ENCODE results near the gene GAK.
A peak's percentile ranks its signal among the peaks of the same experiment; 100 is the strongest.

The GAK gene

DNA sequence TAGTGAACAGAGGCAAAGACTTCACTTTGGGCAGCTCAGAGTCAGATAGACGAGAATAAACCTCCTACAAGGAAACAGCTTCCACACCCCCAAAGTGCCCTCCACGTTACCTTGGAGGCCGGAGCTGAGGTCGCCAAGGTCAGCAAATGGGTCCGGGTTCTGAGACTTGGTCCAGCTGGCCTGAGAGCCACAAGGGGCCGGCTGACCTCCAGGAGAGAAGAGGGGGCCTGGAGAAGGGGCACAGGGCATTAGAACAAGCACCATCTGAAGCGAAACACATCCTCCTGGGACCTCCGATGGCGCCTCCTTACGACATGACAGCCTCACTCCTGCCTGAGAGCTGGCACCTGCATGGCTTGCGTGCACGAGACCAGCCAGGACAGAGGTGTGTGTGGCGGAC, 72.6 kb downstream of the GAK start:
- H3K36me3 ChIP-seq (ENCODE audit: low read depth) = peaks cover 48% of the 10 kb centered on the region

DNA sequence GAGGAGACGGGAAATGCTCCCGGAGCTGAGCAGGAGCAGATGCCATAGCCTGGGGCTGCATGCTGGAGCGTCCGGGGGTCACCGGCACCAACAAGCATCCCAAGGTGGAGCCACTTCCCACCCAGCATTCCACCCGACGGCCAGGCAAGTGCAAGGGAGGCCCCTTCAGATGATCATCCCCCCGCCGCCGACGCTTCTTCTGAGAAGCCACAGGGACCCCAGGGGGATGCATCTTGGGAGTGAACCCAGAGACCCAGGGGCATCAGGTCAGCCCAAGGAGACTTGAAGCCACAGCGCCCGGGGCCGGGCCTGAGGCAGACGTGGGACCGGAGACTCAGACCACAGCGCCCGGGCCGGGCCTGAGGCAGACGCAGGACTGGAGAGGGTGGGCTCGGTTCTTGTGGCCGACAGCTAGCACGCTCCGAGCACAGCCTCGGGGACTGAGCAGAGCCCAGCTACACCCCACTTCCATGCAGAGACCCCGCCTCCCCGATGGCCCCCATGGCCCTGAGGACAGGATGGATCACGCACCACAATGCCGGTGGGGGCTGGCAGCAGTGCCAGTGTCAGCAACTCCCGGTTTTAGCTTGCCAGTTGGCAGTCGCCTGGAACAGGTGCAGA, 73.2 kb downstream of the GAK start:
- Histone ChIP-seq H3K4me1 (ENCODE audit: insufficient read depth, poor library complexity, severe bottlenecking) (no peaks in the 10 kb centered on the region), H3K36me3 (ENCODE audit: low read depth) (peaks cover 46% of the 10 kb centered on the region), H3K4me3 (ENCODE audit: severe bottlenecking) (no peak overlapping the region), H3K9me3 (ENCODE audit: severe bottlenecking) (no peaks in the 10 kb centered on the region), H3K27me3 (ENCODE audit: insufficient read depth, poor library complexity, severe bottlenecking) (no peaks in the 10 kb centered on the region), H3K27ac (ENCODE audit: poor library complexity, severe bottlenecking) (no peak overlapping the region)
- ATAC-seq (ENCODE audit: low read depth) (no peak), DNase-seq (ENCODE audit: low spot score) (peak; percentile 52)
- TF ChIP-seq, protein P1, sequence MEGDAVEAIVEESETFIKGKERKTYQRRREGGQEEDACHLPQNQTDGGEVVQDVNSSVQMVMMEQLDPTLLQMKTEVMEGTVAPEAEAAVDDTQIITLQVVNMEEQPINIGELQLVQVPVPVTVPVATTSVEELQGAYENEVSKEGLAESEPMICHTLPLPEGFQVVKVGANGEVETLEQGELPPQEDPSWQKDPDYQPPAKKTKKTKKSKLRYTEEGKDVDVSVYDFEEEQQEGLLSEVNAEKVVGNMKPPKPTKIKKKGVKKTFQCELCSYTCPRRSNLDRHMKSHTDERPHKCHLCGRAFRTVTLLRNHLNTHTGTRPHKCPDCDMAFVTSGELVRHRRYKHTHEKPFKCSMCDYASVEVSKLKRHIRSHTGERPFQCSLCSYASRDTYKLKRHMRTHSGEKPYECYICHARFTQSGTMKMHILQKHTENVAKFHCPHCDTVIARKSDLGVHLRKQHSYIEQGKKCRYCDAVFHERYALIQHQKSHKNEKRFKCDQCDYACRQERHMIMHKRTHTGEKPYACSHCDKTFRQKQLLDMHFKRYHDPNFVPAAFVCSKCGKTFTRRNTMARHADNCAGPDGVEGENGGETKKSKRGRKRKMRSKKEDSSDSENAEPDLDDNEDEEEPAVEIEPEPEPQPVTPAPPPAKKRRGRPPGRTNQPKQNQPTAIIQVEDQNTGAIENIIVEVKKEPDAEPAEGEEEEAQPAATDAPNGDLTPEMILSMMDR (IDR thresholded peaks at IDR 0.05; ENCODE audit: poor library complexity, severe bottlenecking) = no peak

More for the DNA sequence above, 72.6 kb downstream of the GAK start:
- Histone ChIP-seq H3K27ac (ENCODE audit: poor library complexity, severe bottlenecking) (no peak overlapping the region), H3K4me3 (ENCODE audit: severe bottlenecking) (no peak overlapping the region), H3K9me3 (ENCODE audit: severe bottlenecking) (no peaks in the 10 kb centered on the region), H3K27me3 (ENCODE audit: insufficient read depth, poor library complexity, severe bottlenecking) (no peaks in the 10 kb centered on the region), H3K4me1 (ENCODE audit: insufficient read depth, poor library complexity, severe bottlenecking) (no peaks in the 10 kb centered on the region)
- TF ChIP-seq, protein P1 (IDR thresholded peaks at IDR 0.05; ENCODE audit: poor library complexity, severe bottlenecking) = no peak
- no peak for ATAC-seq (ENCODE audit: low read depth)
- DNase-seq (ENCODE audit: low spot score) = peak; percentile 36

DNA sequence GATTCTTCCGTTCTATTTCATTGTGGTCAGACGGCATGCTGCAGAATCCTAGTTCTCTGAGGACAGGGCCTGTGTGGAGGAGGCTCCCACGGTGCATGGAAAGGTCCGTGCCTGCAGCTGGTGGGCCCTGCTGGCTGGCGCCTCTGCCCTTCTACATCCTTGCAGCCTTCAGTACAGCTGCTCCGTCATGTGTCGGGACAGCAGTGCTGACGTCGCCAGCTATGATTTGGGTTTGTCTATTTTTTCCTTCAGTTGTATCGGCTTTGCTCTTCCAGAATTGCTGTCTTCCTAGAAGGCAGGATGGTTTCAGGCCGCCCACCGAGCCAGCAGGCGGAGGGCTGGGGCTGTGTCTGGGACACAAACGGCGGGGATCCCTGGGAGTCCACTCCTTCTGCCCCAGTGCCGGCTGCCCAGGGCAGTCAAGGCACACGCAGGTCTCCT, 74.1 kb downstream of the GAK start:
- H3K36me3 ChIP-seq (ENCODE audit: low read depth) = peaks cover 42% of the 10 kb centered on the region
- H3K27me3 ChIP-seq (ENCODE audit: insufficient read depth, poor library complexity, severe bottlenecking) = no peaks in the 10 kb centered on the region
- no peaks in the 10 kb centered on the region for H3K4me1 ChIP-seq (ENCODE audit: insufficient read depth, poor library complexity, severe bottlenecking)
- no peak overlapping the region for H3K4me3 ChIP-seq (ENCODE audit: severe bottlenecking)
- ATAC-seq (ENCODE audit: low read depth) (no peak), DNase-seq (ENCODE audit: low spot score) (peak; percentile 45)
- no peak overlapping the region for H3K27ac ChIP-seq (ENCODE audit: poor library complexity, severe bottlenecking)
- TF ChIP-seq, protein P1 (IDR thresholded peaks at IDR 0.05; ENCODE audit: poor library complexity, severe bottlenecking) = no peak
- H3K9me3 ChIP-seq (ENCODE audit: severe bottlenecking) = no peaks in the 10 kb centered on the region

DNA sequence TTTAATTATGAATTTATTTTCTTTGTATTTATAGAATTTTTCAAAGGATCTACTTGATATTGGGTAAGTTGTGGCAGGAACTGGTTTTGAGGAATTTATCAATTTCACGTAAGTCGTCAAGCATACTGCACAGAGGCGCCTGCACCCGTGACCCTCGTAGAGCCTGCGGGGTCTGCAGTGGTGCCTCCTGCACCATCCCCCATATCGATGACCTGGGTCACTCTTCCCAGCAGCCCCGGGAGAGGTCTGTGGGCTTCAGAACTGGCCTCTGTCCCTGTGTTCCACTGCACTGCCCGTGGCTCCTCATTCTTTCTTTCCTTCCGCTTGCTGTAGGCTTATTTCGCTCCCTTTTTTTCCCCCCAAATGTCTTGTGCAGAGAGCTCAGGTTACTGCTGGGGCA, 74.7 kb downstream of the GAK start:
- Histone ChIP-seq H3K27ac (ENCODE audit: poor library complexity, severe bottlenecking) (no peak overlapping the region), H3K9me3 (ENCODE audit: severe bottlenecking) (no peaks in the 10 kb centered on the region), H3K36me3 (ENCODE audit: low read depth) (peaks cover 37% of the 10 kb centered on the region), H3K4me1 (ENCODE audit: insufficient read depth, poor library complexity, severe bottlenecking) (no peaks in the 10 kb centered on the region), H3K27me3 (ENCODE audit: insufficient read depth, poor library complexity, severe bottlenecking) (no peaks in the 10 kb centered on the region), H3K4me3 (ENCODE audit: severe bottlenecking) (no peak overlapping the region)
- ATAC-seq (ENCODE audit: low read depth) (no peak), DNase-seq (ENCODE audit: low spot score) (peak; percentile 33)
- TF ChIP-seq, protein P1 (IDR thresholded peaks at IDR 0.05; ENCODE audit: poor library complexity, severe bottlenecking) = no peak

DNA sequence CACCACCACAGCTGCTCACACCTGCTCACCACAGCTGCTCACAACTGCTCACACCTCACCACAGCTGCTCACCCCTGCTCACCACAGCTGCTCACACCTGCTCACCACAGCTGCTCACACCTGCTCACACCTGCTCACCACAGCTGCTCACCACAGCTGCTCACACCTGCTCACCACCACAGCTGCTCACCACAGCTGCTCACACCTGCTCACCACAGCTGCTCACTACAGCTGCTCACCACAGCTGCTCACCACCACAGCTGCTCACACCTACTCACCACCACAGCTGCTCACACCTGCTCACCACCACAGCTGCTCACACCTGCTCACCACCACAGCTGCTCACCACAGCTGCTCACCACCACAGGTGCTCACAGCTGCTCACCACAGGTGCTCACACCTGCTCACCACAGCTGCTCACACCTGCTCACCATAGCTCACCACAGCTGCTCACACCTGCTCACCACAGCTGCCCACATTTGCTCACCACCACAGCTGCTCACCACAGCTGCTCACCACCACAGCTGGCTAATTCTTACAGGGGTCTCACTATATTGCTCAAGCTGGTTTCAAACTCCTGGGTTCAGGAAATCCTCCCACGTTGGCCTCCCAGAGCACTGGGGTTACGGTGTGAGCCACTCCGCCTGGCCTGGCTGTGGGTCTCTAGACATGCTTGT, 75.8 kb downstream of the GAK start:
- TF ChIP-seq, protein P1 (IDR thresholded peaks at IDR 0.05; ENCODE audit: poor library complexity, severe bottlenecking) = no peak
- ATAC-seq (ENCODE audit: low read depth) (no peak), DNase-seq (ENCODE audit: low spot score) (peak; percentile 13)
- Histone ChIP-seq H3K27ac (ENCODE audit: poor library complexity, severe bottlenecking) (no peak overlapping the region), H3K4me3 (ENCODE audit: severe bottlenecking) (no peak overlapping the region), H3K27me3 (ENCODE audit: insufficient read depth, poor library complexity, severe bottlenecking) (no peaks in the 10 kb centered on the region), H3K36me3 (ENCODE audit: low read depth) (peaks cover 34% of the 10 kb centered on the region), H3K9me3 (ENCODE audit: severe bottlenecking) (no peaks in the 10 kb centered on the region), H3K4me1 (ENCODE audit: insufficient read depth, poor library complexity, severe bottlenecking) (no peaks in the 10 kb centered on the region)

All from RWPE2 (cell line).